Lower leg skin (tissue), 3 donors: Measurements from ENCODE around the gene TRIM65.

Source experiments
- CTCF ChIP-seq, 3 donors: fragments of 450-650 bp; IDR thresholded peaks; one replicate each; pipeline ENCODE4 v1.5.1; 2016; ENCODE audit warnings: antibody characterized with exemption in 3 of 3, mild to moderate bottlenecking in 3 of 3, moderate library complexity in 2 of 3
- POLR2A ChIP-seq, 2 donors: fragments of 450-650 bp; IDR thresholded peaks; one replicate each; pipeline ENCODE4 v1.6.1; 2016 to 2017; ENCODE audit warnings: antibody characterized with exemption in 2 of 2, mild to moderate bottlenecking in 1 of 2, moderate library complexity in 1 of 2

- no peak for TF ChIP-seq CTCF (IDR thresholded peaks at IDR 0.05)
- TF ChIP-seq POLR2A (IDR thresholded peaks at IDR 0.05) = no peak
Observed at GRCh38 chr17:75922963-75923874, 26.5 kb upstream of the TRIM65 start.
